ENCODE results near the gene COG2. TPM values are rescaled to one million over a fixed set of nuclear protein-coding genes. Genes with fewer than 3 reads are reported as not detected.

Gene COG2
- total and polyA plus RNA-seq, 2 of the 13 experiments (the other 11 are each of a cell fraction or from before 2014, with no cell fraction given), result 16.8 to 36.3 TPM

- 37% methylated on average over 5 of the region's 18 CpGs for WGBS (ENCODE audit: low lambda C conversion rate)
- H4K20me1 ChIP-seq (ENCODE audit: insufficient read depth, low read length), result peaks cover 85% of the 10 kb centered on the region
- H3K4me3 ChIP-seq (replicated peaks in 1 of 3; ENCODE audit: insufficient read depth in 1 of 3, low read depth in 2 of 3, low read length in 3 of 3), result peak overlapping the region; percentile 83 to 92 (median 90)
- in situ Hi-C loops (cut with HindIII; ENCODE audit: extremely low pct_ligation_motif_present, low pct_unique_long_range_greater_than_20kb), result no loop called here
- no peak for FAIRE-seq
- ChIA-PET CTCF (ENCODE audit: low intra/inter-chr PET ratio, low total read pairs) (no interaction called here), POLR2A (interaction anchor here (0.7 to 7.9 kb wide), 8 partner anchors 19 to 159 kb away, joined by 3 to 110 read pairs (median 6); partner anchors contain the start of genes C1orf198 and COG2)
- intact Hi-C loops (cut with micrococcal nuclease; ENCODE audit: unreplicated experiment), result loop anchor here (5.0 to 10.0 kb wide), 2 partner anchors 42 to 265 kb away; partner anchors contain the start of genes ARV1 and TTC13
- TSS peak; percentile 24 for BruUV-seq (replicated peaks)
- H3K9me3 ChIP-seq (ENCODE audit: low read length), result no peaks in the 10 kb centered on the region
- peaks cover 28 to 51% of the 10 kb centered on the region in 2 experiments for H3K36me3 ChIP-seq (replicated peaks in 1 of 2; ENCODE audit: control insufficient read depth in 1 of 2, insufficient read depth in 2 of 2, low read length in 2 of 2)
- peaks cover 87% of the 10 kb centered on the region for H3K79me2 ChIP-seq (ENCODE audit: insufficient read depth, low read length)
- peak; percentile 7 for ATAC-seq
- H3K4me1 ChIP-seq (ENCODE audit: insufficient read depth, low read length), result peaks cover 81% of the 10 kb centered on the region
- DNase-seq (ENCODE audit: low spot score), result no peak
- peaks cover 0 to 2% of the 10 kb centered on the region in 2 experiments; a peak in 1 of 5 replicates for H3K27me3 ChIP-seq (ENCODE audit: control insufficient read depth in 1 of 2, insufficient read depth in 2 of 2, low read length in 2 of 2)
- H3K27ac ChIP-seq (ENCODE audit: extremely low read length, insufficient read depth, low read length), result peak overlapping the region; percentile 93
- peak overlapping the region; percentile 91 for H3K9ac ChIP-seq (ENCODE audit: insufficient read depth, low read depth, low read length)
- H2AFZ ChIP-seq (ENCODE audit: low read length), result no peak overlapping the region
- H3K4me2 ChIP-seq (ENCODE audit: low read depth, low read length), result peak overlapping the region; percentile 97
- TF ChIP-seq, protein P1, sequence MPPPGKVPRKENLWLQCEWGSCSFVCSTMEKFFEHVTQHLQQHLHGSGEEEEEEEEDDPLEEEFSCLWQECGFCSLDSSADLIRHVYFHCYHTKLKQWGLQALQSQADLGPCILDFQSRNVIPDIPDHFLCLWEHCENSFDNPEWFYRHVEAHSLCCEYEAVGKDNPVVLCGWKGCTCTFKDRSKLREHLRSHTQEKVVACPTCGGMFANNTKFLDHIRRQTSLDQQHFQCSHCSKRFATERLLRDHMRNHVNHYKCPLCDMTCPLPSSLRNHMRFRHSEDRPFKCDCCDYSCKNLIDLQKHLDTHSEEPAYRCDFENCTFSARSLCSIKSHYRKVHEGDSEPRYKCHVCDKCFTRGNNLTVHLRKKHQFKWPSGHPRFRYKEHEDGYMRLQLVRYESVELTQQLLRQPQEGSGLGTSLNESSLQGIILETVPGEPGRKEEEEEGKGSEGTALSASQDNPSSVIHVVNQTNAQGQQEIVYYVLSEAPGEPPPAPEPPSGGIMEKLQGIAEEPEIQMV (CRISPR knock-in tag; IDR thresholded peaks at IDR 0.05; ENCODE audit: low read depth), result 0 out of 2 replicates have a peak, but pooled peaks have one; percentile 28
- TF ChIP-seq BHLHE40 (IDR thresholded peaks at IDR 0.05; ENCODE audit: low read length), result no peak
- TF ChIP-seq NCOA5 (CRISPR knock-in tag; IDR thresholded peaks at IDR 0.05), result no peak
- TF ChIP-seq ZNF329 (CRISPR knock-in tag; IDR thresholded peaks at IDR 0.05; ENCODE audit: low read depth), result no peak
- TF ChIP-seq FOXK1 (CRISPR knock-in tag; IDR thresholded peaks at IDR 0.05; ENCODE audit: borderline replicate concordance, low read depth), result no peak
- TF ChIP-seq POLR2AphosphoS2 (IDR thresholded peaks at IDR 0.05; ENCODE audit: low read depth, low read length), result no peak
- TF ChIP-seq ZNF614 (CRISPR knock-in tag; IDR thresholded peaks at IDR 0.05; ENCODE audit: borderline replicate concordance), result no peak
- TF ChIP-seq HOXA3 (CRISPR knock-in tag; IDR thresholded peaks at IDR 0.05), result no peak
- TF ChIP-seq ZNF567 (CRISPR knock-in tag; IDR thresholded peaks at IDR 0.05; ENCODE audit: borderline replicate concordance), result no peak
- TF ChIP-seq ZNF275 (CRISPR knock-in tag; IDR thresholded peaks at IDR 0.05; ENCODE audit: borderline replicate concordance), result no peak
- TF ChIP-seq ZBTB20 (CRISPR knock-in tag; IDR thresholded peaks at IDR 0.05; ENCODE audit: borderline replicate concordance, low read depth), result no peak
- peak; percentile 32; the same call in 1 of the 2 replicates for TF ChIP-seq ZNF292 (CRISPR knock-in tag; IDR thresholded peaks at IDR 0.05; ENCODE audit: borderline replicate concordance, low read depth)
- TF ChIP-seq PITX1 (CRISPR knock-in tag; IDR thresholded peaks at IDR 0.05), result no peak
- TF ChIP-seq CBFB (CRISPR knock-in tag; IDR thresholded peaks at IDR 0.05), result no peak
- TF ChIP-seq MATR3 (CRISPR knock-in tag; IDR thresholded peaks at IDR 0.05), result no peak
- TF ChIP-seq ZFP41 (CRISPR knock-in tag; IDR thresholded peaks at IDR 0.05; ENCODE audit: borderline replicate concordance), result no peak
- no peak for TF ChIP-seq BATF2 (CRISPR knock-in tag; IDR thresholded peaks at IDR 0.05)
- TF ChIP-seq, protein P2, sequence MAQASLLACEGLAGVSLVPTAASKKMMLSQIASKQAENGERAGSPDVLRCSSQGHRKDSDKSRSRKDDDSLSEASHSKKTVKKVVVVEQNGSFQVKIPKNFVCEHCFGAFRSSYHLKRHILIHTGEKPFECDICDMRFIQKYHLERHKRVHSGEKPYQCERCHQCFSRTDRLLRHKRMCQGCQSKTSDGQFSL (CRISPR knock-in tag; IDR thresholded peaks at IDR 0.05), result no peak
- TF ChIP-seq, protein P3, sequence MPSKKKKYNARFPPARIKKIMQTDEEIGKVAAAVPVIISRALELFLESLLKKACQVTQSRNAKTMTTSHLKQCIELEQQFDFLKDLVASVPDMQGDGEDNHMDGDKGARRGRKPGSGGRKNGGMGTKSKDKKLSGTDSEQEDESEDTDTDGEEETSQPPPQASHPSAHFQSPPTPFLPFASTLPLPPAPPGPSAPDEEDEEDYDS (CRISPR knock-in tag; IDR thresholded peaks at IDR 0.05), result no peak
These were observed 67.6 kb downstream of the COG2 start for GRCh38 chr1:230709619-230710542.
